K562 (cell line): ENCODE data around the gene ULK2. TPM values are rescaled to one million over a fixed set of nuclear protein-coding genes. Genes with fewer than 3 reads are reported as not detected.

ENCODE experiments used
- ATAC-seq: fragments of 200-7000 bp; cut with Tn5 transposase; 3 replicates; pipeline ENCODE4 v1.9.1; 2020; ENCODE audit warnings: moderate library complexity
- BruUV-seq: library from RNA; stranded (reverse); fragments of 400-500 nt; replicated peaks from 2 replicates; lab custom pipeline; 2021; lab: Mats Ljungman, UMichigan
- CTCF ChIA-PET: fragments of 300-600 bp; formaldehyde crosslinking; extraction: SDS; loops from one replicate; lab custom pipeline; 2021; ENCODE audit warnings: low intra/inter-chr PET ratio; lab: Yijun Ruan, JAX
- POLR2A ChIA-PET: fragments of 300-600, 350-650 bp; sonication (Branson Sonifier 250); formaldehyde crosslinking; extraction: SDS; loops from one replicate; lab custom pipeline; 2021; ENCODE audit warnings: antibody characterized with exemption, inconsistent platforms; lab: Yijun Ruan, JAX
- DNase-seq, 4 experiments: peaks; one replicate each; pipeline versions ENCODE4 v3.0.0 to v3.0.0-alpha.2; 2011 to 2018; ENCODE audit warnings: low spot score in 3 of 4, mixed read lengths in 3 of 4; ENCODE audit errors: extremely low read depth in 1 of 4
- FAIRE-seq: peaks from 2 replicates; lab custom pipeline; 2011; peaks lifted over from hg19 to GRCh38; lab: Jason Lieb, UNC
- H2AFZ ChIP-seq: 2 replicates; pipeline ENCODE4 v1.6.0; 2011; ENCODE audit warnings: low read depth, low read length, control low read depth, inconsistent platforms
- H3K27ac ChIP-seq: fragments of 200-600 bp; 3 replicates; pipeline ENCODE4 v1.8.0; 2011; ENCODE audit warnings: low read depth, mild to moderate bottlenecking, control low read depth, inconsistent platforms, low read length, moderate library complexity, mixed read lengths; ENCODE audit errors: extremely low read depth
- H3K27me3 ChIP-seq, 2 experiments: fragments of 300-600 bp in 1 of 2; 2 replicates in 1 of 2; 3 replicates in 1 of 2; pipeline versions ENCODE4 v1.6.0 to v1.8.0; 2011; ENCODE audit warnings: inconsistent platforms in 2 of 2, low read length in 2 of 2, mild to moderate bottlenecking in 1 of 2, mixed read lengths in 1 of 2, moderate library complexity in 1 of 2; ENCODE audit not compliant: control insufficient read depth in 2 of 2, insufficient read depth in 2 of 2
- H3K36me3 ChIP-seq: fragments of 300-600 bp; 3 replicates; pipeline ENCODE4 v1.8.0; 2011; ENCODE audit warnings: mild to moderate bottlenecking, low read length, inconsistent platforms; ENCODE audit not compliant: control insufficient read depth, insufficient read depth
- H3K4me1 ChIP-seq, 2 experiments: fragments of 200-600 bp in 1 of 2; replicated peaks in 1 of 2; 2 replicates in 1 of 2; 3 replicates in 1 of 2; pipeline versions ENCODE4 v1.5.1 to v1.8.0; 2011; ENCODE audit warnings: inconsistent platforms in 2 of 2, low read length in 2 of 2, mild to moderate bottlenecking in 1 of 2, mixed read lengths in 1 of 2, moderate library complexity in 1 of 2; ENCODE audit not compliant: control insufficient read depth in 2 of 2, insufficient read depth in 2 of 2
- H3K4me2 ChIP-seq: 2 replicates; pipeline ENCODE4 v1.6.1; 2011; ENCODE audit warnings: low read length, control low read depth, inconsistent platforms, mixed read lengths; ENCODE audit not compliant: insufficient read depth
- H3K4me3 ChIP-seq: fragments of 200-600 bp; sonication (generic), shearing (Covaris generic); 2 replicates; pipeline ENCODE4 v1.5.1; 2016; ENCODE audit warnings: control low read depth, inconsistent platforms
- H3K79me2 ChIP-seq: fragments of 200-600 bp; 3 replicates; pipeline ENCODE4 v1.8.0; 2011; ENCODE audit warnings: low read length, inconsistent platforms; ENCODE audit not compliant: control insufficient read depth, insufficient read depth
- H3K9ac ChIP-seq, 2 experiments: 2 replicates each; pipeline versions ENCODE4 v1.6.0 to v1.6.1; 2011; ENCODE audit warnings: low read depth in 2 of 2, low read length in 2 of 2, control low read depth in 1 of 2, inconsistent platforms in 1 of 2, mild to moderate bottlenecking in 1 of 2, mixed read lengths in 1 of 2; ENCODE audit not compliant: insufficient read depth in 1 of 2
- H3K9me1 ChIP-seq: one replicate; pipeline ENCODE4 v1.6.0; 2011; ENCODE audit warnings: inconsistent platforms, mild to moderate bottlenecking, low read length, moderate library complexity; ENCODE audit not compliant: control insufficient read depth, insufficient read depth
- H3K9me3 ChIP-seq: replicated peaks from 2 replicates; pipeline ENCODE4 v1.5.1; 2011; ENCODE audit warnings: low read depth, low read length, inconsistent platforms; ENCODE audit not compliant: control insufficient read depth, insufficient read depth
- H4K20me1 ChIP-seq: replicated peaks from 2 replicates; pipeline ENCODE4 v1.6.1; 2011; ENCODE audit warnings: low read length, inconsistent platforms, mixed read lengths; ENCODE audit not compliant: control insufficient read depth, insufficient read depth
- JUNB ChIP-seq: fragments of 450-650 bp; formaldehyde crosslinking; conservative IDR thresholded peaks from 2 replicates; pipeline ENCODE4 v1.4.0; 2020; ENCODE audit warnings: mild to moderate bottlenecking
- MTA1 ChIP-seq: fragments of 450-650 bp; IDR thresholded peaks from 2 replicates; pipeline ENCODE4 v1.6.1; 2017; ENCODE audit warnings: borderline replicate concordance
- ZBTB33 ChIP-seq: sonication (generic); formaldehyde crosslinking; IDR thresholded peaks from 2 replicates; pipeline ENCODE4 v1.8.1; 2023; ENCODE audit warnings: mild to moderate bottlenecking, missing genetic modification reagents
- WGBS: fragments of 100-300 bp; shearing (Covaris generic); methylation state at CpG from one replicate; pipeline ENCODE4 v1.1.6; 2016; ENCODE audit warnings: low coverage, mixed read lengths; ENCODE audit not compliant: insufficient coverage; ENCODE audit errors: missing lambda C conversion rate; 5-methylcytosine and 5-hydroxymethylcytosine counted together
- in situ Hi-C: fragments of 300-500 bp; cut with MboI; formaldehyde crosslinking; loops from 4 replicates; pipeline ENCODE4 v1.15.0; 2018; ENCODE audit warnings: inconsistent platforms, mixed read lengths
- intact Hi-C: fragments of 100-400 bp; cut with micrococcal nuclease; formaldehyde crosslinking; loops from 2 replicates; pipeline ENCODE4 v1.14.2; 2022
- polyA plus RNA-seq, 8 experiments: library from polyadenylated mRNA; depleted of rRNA in 4 of 8; stranded (reverse) in 5 of 8; unstranded in 3 of 8; fragments of >200 nt; fragmentation: Nextera tagmentation in 2 of 8; fragmentation: Illumina TruSeq in 1 of 8; extraction: Ambion mirVana in 2 of 8; extraction: Trizol in 1 of 8; gene quantifications; 2 replicates each; pipeline versions ENCODE4 v1.2.1 to v1.2.3, GENCODE V29; 2011 to 2014; ENCODE audit warnings: inconsistent platforms in 1 of 8, missing spikeins in 1 of 8
- total RNA-seq, 7 experiments: library from RNA; depleted of rRNA in 6 of 7; stranded (reverse); fragments of >200 nt in 6 of 7; fragmentation: Illumina TruSeq in 2 of 7; extraction: Trizol in 2 of 7; gene quantifications; 2 replicates each; pipeline versions ENCODE4 v1.2.1 to v1.2.3, GENCODE V29; 2011 to 2021; ENCODE audit warnings: low replicate concordance in 1 of 7

The ULK2 gene
- total and polyA plus RNA-seq, 9 of the 15 experiments (the other 6 are each of a cell fraction or from before 2014, with no cell fraction given), result 0.01 to 0.18 (median 0.07) TPM; not detected in 5

- Histone ChIP-seq H3K4me2 (no peak overlapping the region), H3K27me3 (peaks cover 0 to 26% of the 10 kb centered on the region in 2 experiments; a peak in 2 of 5 replicates), H3K27ac (no peak overlapping the region), H3K4me1 (peaks cover 0 to 4% of the 10 kb centered on the region in 2 experiments; a peak in 2 of 5 replicates), H3K36me3 (no peaks in the 10 kb centered on the region), H3K79me2 (no peaks in the 10 kb centered on the region), H3K4me3 (no peak overlapping the region), H3K9me1 (no peaks in the 10 kb centered on the region), H4K20me1 (no peaks in the 10 kb centered on the region), H3K9ac (no peak overlapping the region), H2AFZ (no peak overlapping the region), H3K9me3 (no peaks in the 10 kb centered on the region)
- intact Hi-C loops (no loop called here), in situ Hi-C loops (no loop called here)
- no peak for ATAC-seq
- no peak for TF ChIP-seq JUNB (CRISPR knock-in tag)
- TF ChIP-seq MTA1, result no peak
- no peak for TF ChIP-seq ZBTB33 (CRISPR knock-in tag)
- FAIRE-seq, result no peak
- POLR2A ChIA-PET, result no interaction called here
- WGBS, result 0% methylated on average over 3 of the region's 4 CpGs
- no peak for DNase-seq
- BruUV-seq, result no TSS peak
- CTCF ChIA-PET, result no interaction called here
These were observed 140.1 kb downstream of the ULK2 start for GRCh38 chr17:19727501-19728078.
